Transverse colon (tissue), 4 donors: ENCODE results near the gene ANKEF1.

Source experiments
- CTCF ChIP-seq, 5 experiments: fragments of 200-600 bp in 3 of 5; fragments of 450-650 bp in 2 of 5; sonication (generic) in 3 of 5; IDR thresholded peaks; 1 replicate in 2 of 5; 2 replicates in 3 of 5; pipeline ENCODE4 v1.5.1; 2016 to 2017; ENCODE audit warnings: antibody characterized with exemption in 5 of 5, inconsistent platforms in 3 of 5, mild to moderate bottlenecking in 2 of 5, moderate library complexity in 1 of 5
- EP300 ChIP-seq: sonication (generic); formaldehyde crosslinking; IDR thresholded peaks from one replicate; pipeline ENCODE4 v1.6.1; 2017; ENCODE audit warnings: antibody characterized with exemption, low read depth
- POLR2A ChIP-seq: fragments of 450-650 bp; IDR thresholded peaks from one replicate; pipeline ENCODE4 v1.6.1; 2016; ENCODE audit warnings: antibody characterized with exemption, mild to moderate bottlenecking, moderate library complexity
- POLR2AphosphoS5 ChIP-seq, 3 donors: sonication (generic); formaldehyde crosslinking; IDR thresholded peaks; one replicate each; pipeline ENCODE4 v1.6.1; 2016; ENCODE audit warnings: antibody characterized with exemption in 3 of 3

DNA sequence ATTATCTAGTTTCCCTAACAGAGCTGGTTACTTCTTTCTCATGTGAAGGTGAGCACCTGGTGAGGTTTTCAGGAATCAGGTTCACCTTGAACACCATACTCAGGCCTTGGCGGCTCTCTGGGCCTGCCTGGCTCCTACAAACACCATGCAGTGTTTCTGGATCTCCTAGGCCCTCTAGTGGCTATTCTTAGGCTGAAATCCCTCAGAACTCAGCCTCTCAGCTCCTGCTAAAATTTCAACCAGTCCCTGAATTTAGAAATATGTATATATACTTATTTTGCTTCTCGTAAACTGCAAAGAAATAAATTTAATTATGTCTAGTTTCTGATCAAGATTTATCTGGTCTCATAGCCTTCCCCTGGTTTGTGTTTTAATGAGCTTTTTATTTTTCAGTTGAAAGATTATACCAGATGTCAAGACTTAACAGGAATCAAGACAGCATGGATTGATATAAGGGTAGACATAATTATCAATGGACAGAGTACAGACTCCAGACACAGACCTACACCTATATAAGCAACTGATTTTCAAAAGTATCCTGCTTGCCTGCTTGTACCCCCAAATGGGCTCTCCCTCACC is 55.9 kb downstream of the ANKEF1 start:
- TF ChIP-seq CTCF (IDR thresholded peaks at IDR 0.05) (peak; percentile 48 to 73 (median 63)), POLR2AphosphoS5 (IDR thresholded peaks at IDR 0.05) (no peak), POLR2A (no peak), EP300 (no peak)
